ENCODE results near the gene PPP1R13B.

The PPP1R13B gene

DNA sequence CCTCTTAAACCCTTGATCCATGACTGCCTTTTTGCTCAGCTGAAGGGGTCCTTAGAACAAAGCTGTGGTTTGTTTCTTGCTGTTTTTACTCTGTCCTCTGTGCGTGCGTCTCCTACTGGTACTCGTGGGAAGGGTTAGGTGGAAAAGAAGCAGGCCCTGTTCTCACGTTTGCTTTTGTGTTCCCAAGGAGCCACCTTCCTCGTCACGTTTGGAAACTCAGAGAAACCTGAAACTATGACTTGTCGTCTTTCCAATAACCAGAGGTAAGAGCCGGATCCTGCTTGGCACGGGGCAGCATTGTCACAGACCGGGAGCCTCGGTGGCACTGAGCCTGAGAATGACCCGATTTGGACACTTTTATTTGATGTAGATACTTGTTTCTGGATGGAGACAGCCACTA lies 118.7 kb downstream of the PPP1R13B start:
- Histone ChIP-seq H3K27ac (ENCODE audit: low read depth, low read length, poor library complexity, severe bottlenecking) (no peak overlapping the region), H3K9me2 (ENCODE audit: low read depth, low read length) (no peaks in the 10 kb centered on the region), H2AFZ (ENCODE audit: low read length) (no peak overlapping the region), H3K79me2 (ENCODE audit: insufficient read depth, low read length) (no peaks in the 10 kb centered on the region), H3K9me3 (ENCODE audit: low read length) (no peaks in the 10 kb centered on the region), H3K27me3 (ENCODE audit: insufficient read depth, low read length) (no peaks in the 10 kb centered on the region), H3K9ac (ENCODE audit: low read length) (no peak overlapping the region), H3K4me2 (ENCODE audit: low read length) (no peak overlapping the region), H4K20me1 (ENCODE audit: insufficient read depth, low read length) (no peaks in the 10 kb centered on the region), H3F3A (ENCODE audit: insufficient read depth, low read length) (no peaks in the 10 kb centered on the region), H3K36me3 (ENCODE audit: insufficient read depth, low read length) (peaks cover 54% of the 10 kb centered on the region), H3K4me3 (ENCODE audit: low read depth, low read length, poor library complexity, severe bottlenecking) (no peak overlapping the region), H3K4me1 (ENCODE audit: insufficient read depth, low read length, severe bottlenecking) (no peaks in the 10 kb centered on the region)
- TF ChIP-seq, protein P1, sequence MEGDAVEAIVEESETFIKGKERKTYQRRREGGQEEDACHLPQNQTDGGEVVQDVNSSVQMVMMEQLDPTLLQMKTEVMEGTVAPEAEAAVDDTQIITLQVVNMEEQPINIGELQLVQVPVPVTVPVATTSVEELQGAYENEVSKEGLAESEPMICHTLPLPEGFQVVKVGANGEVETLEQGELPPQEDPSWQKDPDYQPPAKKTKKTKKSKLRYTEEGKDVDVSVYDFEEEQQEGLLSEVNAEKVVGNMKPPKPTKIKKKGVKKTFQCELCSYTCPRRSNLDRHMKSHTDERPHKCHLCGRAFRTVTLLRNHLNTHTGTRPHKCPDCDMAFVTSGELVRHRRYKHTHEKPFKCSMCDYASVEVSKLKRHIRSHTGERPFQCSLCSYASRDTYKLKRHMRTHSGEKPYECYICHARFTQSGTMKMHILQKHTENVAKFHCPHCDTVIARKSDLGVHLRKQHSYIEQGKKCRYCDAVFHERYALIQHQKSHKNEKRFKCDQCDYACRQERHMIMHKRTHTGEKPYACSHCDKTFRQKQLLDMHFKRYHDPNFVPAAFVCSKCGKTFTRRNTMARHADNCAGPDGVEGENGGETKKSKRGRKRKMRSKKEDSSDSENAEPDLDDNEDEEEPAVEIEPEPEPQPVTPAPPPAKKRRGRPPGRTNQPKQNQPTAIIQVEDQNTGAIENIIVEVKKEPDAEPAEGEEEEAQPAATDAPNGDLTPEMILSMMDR (IDR thresholded peaks at IDR 0.05; ENCODE audit: low read length) = no peak
- no peak for TF ChIP-seq EZH2 (IDR thresholded peaks at IDR 0.05; ENCODE audit: borderline replicate concordance, low read length)

GRCh38 chr14:103728141-103728540 lies 119.2 kb downstream of the PPP1R13B start:
- no peak overlapping the region for H3K4me2 ChIP-seq (ENCODE audit: low read length)
- no peaks in the 10 kb centered on the region for H3K9me2 ChIP-seq (ENCODE audit: low read depth, low read length)
- no peaks in the 10 kb centered on the region for H3K79me2 ChIP-seq (ENCODE audit: insufficient read depth, low read length)
- H2AFZ ChIP-seq (ENCODE audit: low read length) = no peak overlapping the region
- no peak overlapping the region for H3K4me3 ChIP-seq (ENCODE audit: low read depth, low read length, poor library complexity, severe bottlenecking)
- TF ChIP-seq, protein P1 (IDR thresholded peaks at IDR 0.05; ENCODE audit: low read length) = no peak
- TF ChIP-seq EZH2 (IDR thresholded peaks at IDR 0.05; ENCODE audit: borderline replicate concordance, low read length) = no peak
- no peak overlapping the region for H3K27ac ChIP-seq (ENCODE audit: low read depth, low read length, poor library complexity, severe bottlenecking)
- H4K20me1 ChIP-seq (ENCODE audit: insufficient read depth, low read length) = no peaks in the 10 kb centered on the region
- H3K27me3 ChIP-seq (ENCODE audit: insufficient read depth, low read length) = no peaks in the 10 kb centered on the region
- no peaks in the 10 kb centered on the region for H3K9me3 ChIP-seq (ENCODE audit: low read length)
- peaks cover 48% of the 10 kb centered on the region for H3K36me3 ChIP-seq (ENCODE audit: insufficient read depth, low read length)
- no peaks in the 10 kb centered on the region for H3F3A ChIP-seq (ENCODE audit: insufficient read depth, low read length)
- H3K9ac ChIP-seq (ENCODE audit: low read length) = no peak overlapping the region
- no peaks in the 10 kb centered on the region for H3K4me1 ChIP-seq (ENCODE audit: insufficient read depth, low read length, severe bottlenecking)

DNA sequence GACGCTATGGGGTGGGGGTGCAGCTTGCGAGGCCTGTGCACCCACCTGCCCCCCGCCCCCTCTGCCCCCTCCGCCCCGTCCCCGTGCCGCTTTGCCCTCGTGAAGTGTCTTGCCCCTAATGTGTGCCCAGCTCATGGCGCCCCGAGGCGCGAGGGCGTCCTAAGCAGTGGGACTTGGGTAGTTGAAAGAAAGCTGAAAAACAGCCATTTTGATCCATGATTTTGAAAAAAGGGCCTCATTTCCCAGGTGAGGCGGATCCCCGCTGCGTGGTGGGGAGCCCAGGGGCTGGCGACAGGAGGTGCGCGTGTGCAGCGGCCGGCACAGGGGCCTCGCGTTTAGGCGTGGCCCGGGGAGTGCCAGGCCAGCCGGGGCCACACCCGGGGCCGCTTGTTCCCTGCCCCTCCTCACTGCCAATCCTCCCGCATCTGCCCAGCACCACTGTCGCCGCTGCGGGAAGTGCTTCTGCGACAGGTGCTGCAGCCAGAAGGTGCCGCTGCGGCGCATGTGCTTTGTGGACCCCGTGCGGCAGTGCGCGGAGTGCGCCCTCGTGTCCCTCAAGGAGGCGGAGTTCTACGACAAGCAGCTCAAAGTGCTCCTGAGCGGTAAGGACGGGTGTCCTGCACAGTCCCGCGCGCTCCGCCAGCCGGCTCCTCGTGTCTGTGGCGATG lies 119.9 kb downstream of the PPP1R13B start:
- peaks cover 41% of the 10 kb centered on the region for H3K36me3 ChIP-seq (ENCODE audit: insufficient read depth, low read length)
- no peaks in the 10 kb centered on the region for H3K4me1 ChIP-seq (ENCODE audit: insufficient read depth, low read length, severe bottlenecking)
- H3K4me2 ChIP-seq (ENCODE audit: low read length) = no peak overlapping the region
- no peaks in the 10 kb centered on the region for H3K79me2 ChIP-seq (ENCODE audit: insufficient read depth, low read length)
- no peaks in the 10 kb centered on the region for H3K27me3 ChIP-seq (ENCODE audit: insufficient read depth, low read length)
- H3K27ac ChIP-seq (ENCODE audit: low read depth, low read length, poor library complexity, severe bottlenecking) = no peak overlapping the region
- TF ChIP-seq, protein P1 (IDR thresholded peaks at IDR 0.05; ENCODE audit: low read length) = no peak
- no peak overlapping the region for H3K9ac ChIP-seq (ENCODE audit: low read length)
- no peak overlapping the region for H3K4me3 ChIP-seq (ENCODE audit: low read depth, low read length, poor library complexity, severe bottlenecking)
- H2AFZ ChIP-seq (ENCODE audit: low read length) = no peak overlapping the region
- no peaks in the 10 kb centered on the region for H3F3A ChIP-seq (ENCODE audit: insufficient read depth, low read length)
- no peaks in the 10 kb centered on the region for H3K9me3 ChIP-seq (ENCODE audit: low read length)
- H4K20me1 ChIP-seq (ENCODE audit: insufficient read depth, low read length) = no peaks in the 10 kb centered on the region
- no peaks in the 10 kb centered on the region for H3K9me2 ChIP-seq (ENCODE audit: low read depth, low read length)
